Lower leg skin (tissue), 3 donors: ENCODE results near the gene PALS2.

Experiments
- POLR2A ChIP-seq, 2 donors: fragments of 450-650 bp; IDR thresholded peaks; one replicate each; pipeline ENCODE4 v1.6.1; 2016 to 2017; ENCODE audit warnings: antibody characterized with exemption in 2 of 2, mild to moderate bottlenecking in 1 of 2, moderate library complexity in 1 of 2
- TF ChIP-seq, protein P1 (sequence below), 3 donors: fragments of 450-650 bp; IDR thresholded peaks; one replicate each; pipeline ENCODE4 v1.5.1; 2016; ENCODE audit warnings: antibody characterized with exemption in 3 of 3, mild to moderate bottlenecking in 3 of 3, moderate library complexity in 2 of 3

DNA sequence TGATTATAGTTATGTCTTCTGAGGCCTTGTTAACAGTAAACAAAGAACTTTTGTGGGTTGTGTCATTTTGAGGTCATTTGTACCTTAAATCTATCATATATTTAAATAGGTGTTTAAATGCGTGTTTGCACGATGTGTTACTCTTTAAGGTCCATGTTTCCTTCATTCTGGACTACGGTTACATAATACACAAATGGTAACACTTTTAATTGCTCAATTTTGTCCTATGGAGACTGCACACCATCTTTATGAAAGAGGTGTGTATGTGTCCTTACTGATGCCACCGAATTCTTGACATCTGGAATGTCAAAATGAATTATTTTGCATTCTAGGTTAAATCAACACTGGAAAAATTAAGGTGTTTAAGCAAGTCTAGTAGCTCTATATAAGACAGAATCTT, 1.7 kb downstream of the PALS2 start:
- TF ChIP-seq POLR2A (IDR thresholded peaks at IDR 0.05): no peak
- TF ChIP-seq, protein P1, sequence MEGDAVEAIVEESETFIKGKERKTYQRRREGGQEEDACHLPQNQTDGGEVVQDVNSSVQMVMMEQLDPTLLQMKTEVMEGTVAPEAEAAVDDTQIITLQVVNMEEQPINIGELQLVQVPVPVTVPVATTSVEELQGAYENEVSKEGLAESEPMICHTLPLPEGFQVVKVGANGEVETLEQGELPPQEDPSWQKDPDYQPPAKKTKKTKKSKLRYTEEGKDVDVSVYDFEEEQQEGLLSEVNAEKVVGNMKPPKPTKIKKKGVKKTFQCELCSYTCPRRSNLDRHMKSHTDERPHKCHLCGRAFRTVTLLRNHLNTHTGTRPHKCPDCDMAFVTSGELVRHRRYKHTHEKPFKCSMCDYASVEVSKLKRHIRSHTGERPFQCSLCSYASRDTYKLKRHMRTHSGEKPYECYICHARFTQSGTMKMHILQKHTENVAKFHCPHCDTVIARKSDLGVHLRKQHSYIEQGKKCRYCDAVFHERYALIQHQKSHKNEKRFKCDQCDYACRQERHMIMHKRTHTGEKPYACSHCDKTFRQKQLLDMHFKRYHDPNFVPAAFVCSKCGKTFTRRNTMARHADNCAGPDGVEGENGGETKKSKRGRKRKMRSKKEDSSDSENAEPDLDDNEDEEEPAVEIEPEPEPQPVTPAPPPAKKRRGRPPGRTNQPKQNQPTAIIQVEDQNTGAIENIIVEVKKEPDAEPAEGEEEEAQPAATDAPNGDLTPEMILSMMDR (IDR thresholded peaks at IDR 0.05): no peak
